Chondrocyte (in vitro differentiated cells): ENCODE data around the gene COG5. TPM values are rescaled to one million over a fixed set of nuclear protein-coding genes. Genes with fewer than 3 reads are reported as not detected.

Experiments
- DNase-seq: peaks from one replicate; pipeline ENCODE4 v3.0.0; 2021; ENCODE audit warnings: mixed read lengths, low spot score
- H3K27ac Mint-ChIP-seq: one replicate; pipeline ENCODE4 v1.8.0; 2021; ENCODE audit warnings: mild to moderate bottlenecking, moderate library complexity, mixed read lengths; ENCODE audit not compliant: unreplicated experiment
- H3K27me3 Mint-ChIP-seq: 2 replicates; pipeline ENCODE4 v1.8.0; 2021; ENCODE audit warnings: low read depth, mixed read lengths
- H3K36me3 Mint-ChIP-seq: 2 replicates; pipeline ENCODE4 v1.8.0; 2021; ENCODE audit warnings: low read depth, mixed read lengths
- H3K4me1 Mint-ChIP-seq: 2 replicates; pipeline ENCODE4 v1.8.0; 2021; ENCODE audit warnings: low read depth, mild to moderate bottlenecking, mixed read lengths
- H3K4me3 Mint-ChIP-seq: one replicate; pipeline ENCODE4 v1.8.0; 2021; ENCODE audit warnings: mild to moderate bottlenecking, moderate library complexity, mixed read lengths; ENCODE audit not compliant: unreplicated experiment
- H3K9me3 Mint-ChIP-seq: 2 replicates; pipeline ENCODE4 v1.8.0; 2021; ENCODE audit warnings: low read depth, mixed read lengths
- total RNA-seq: library from RNA; stranded (reverse); gene quantifications from 3 replicates; pipeline ENCODE4 v1.2.1, GENCODE V29; 2021
- TF ChIP-seq, protein P1 (sequence below): fragments of 200-600 bp; sonication (generic); IDR thresholded peaks from 2 replicates; pipeline ENCODE4 v1.5.0; 2021; ENCODE audit warnings: antibody characterized with exemption, mild to moderate bottlenecking, moderate library complexity

Gene COG5
- total RNA-seq, 1 donor from 2014 or later = 52.8 TPM

GRCh38 chr7:107169120-107170050 lies 394.3 kb downstream of the COG5 start:
- Mint-ChIP-seq H3K4me1 (peaks cover 43% of the 10 kb centered on the region), H3K36me3 (peaks cover 2% of the 10 kb centered on the region), H3K4me3 (peak overlapping the region; percentile 99), H3K27me3 (no peaks in the 10 kb centered on the region), H3K9me3 (no peaks in the 10 kb centered on the region), H3K27ac (peak overlapping the region; percentile 100)
- TF ChIP-seq, protein P1, sequence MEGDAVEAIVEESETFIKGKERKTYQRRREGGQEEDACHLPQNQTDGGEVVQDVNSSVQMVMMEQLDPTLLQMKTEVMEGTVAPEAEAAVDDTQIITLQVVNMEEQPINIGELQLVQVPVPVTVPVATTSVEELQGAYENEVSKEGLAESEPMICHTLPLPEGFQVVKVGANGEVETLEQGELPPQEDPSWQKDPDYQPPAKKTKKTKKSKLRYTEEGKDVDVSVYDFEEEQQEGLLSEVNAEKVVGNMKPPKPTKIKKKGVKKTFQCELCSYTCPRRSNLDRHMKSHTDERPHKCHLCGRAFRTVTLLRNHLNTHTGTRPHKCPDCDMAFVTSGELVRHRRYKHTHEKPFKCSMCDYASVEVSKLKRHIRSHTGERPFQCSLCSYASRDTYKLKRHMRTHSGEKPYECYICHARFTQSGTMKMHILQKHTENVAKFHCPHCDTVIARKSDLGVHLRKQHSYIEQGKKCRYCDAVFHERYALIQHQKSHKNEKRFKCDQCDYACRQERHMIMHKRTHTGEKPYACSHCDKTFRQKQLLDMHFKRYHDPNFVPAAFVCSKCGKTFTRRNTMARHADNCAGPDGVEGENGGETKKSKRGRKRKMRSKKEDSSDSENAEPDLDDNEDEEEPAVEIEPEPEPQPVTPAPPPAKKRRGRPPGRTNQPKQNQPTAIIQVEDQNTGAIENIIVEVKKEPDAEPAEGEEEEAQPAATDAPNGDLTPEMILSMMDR = peak; percentile 22
- DNase-seq = peak; percentile 98

- Mint-ChIP-seq H3K27me3 (no peaks in the 10 kb centered on the region), H3K36me3 (peaks cover 2% of the 10 kb centered on the region), H3K4me1 (peaks cover 34% of the 10 kb centered on the region), H3K4me3 (peak within 1 kb of the TSS; percentile 99), H3K9me3 (no peaks in the 10 kb centered on the region), H3K27ac (peak within 1 kb of the TSS; percentile 100)
- TF ChIP-seq, protein P1 = no peak
- DNase-seq = peak; percentile 98
These were observed 395.2 kb downstream of the COG5 start, which contains the start of gene HBP1 for GRCh38 chr7:107168233-107169119. HBP1 (plus strand) TSS chr7:107169003; CDS start chr7:107179894, 10,891 bp downstream.

DNA sequence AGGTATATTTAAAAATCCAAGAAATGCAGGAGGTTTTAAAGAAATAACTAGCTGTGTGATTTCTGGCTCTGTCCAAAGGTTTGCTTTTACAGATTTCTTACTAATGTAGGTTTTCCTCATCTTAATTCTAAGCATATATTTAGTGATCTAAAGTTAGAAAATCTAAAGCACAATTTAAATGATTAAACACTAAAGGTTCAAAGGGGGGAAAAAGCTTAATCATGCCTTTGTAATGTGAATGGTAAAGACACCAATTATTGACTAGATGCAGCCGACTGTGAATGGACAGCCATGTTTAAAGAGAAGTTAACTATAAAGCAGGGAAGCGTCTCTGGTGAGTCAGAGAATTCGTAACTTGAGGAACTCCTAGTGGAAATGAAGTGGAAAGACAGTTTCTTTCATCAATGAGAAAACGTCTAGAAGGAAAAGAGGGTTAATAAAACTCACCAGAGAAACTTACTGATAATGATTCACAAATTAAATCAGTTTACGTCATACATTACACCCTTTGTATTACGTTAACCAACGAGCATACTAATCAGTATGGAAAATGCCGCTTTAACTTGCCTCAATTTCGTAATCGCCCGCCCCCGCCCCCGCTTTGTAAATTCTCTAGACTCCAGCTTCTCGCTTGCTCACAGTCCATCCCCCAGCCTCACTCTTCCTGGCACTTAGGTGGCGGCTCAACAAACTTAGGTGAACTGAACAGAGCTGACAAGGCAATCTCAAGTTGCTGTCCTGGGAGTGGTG lies 396.1 kb downstream of the COG5 start:
- peaks cover 2% of the 10 kb centered on the region for H3K36me3 Mint-ChIP-seq
- peaks cover 27% of the 10 kb centered on the region for H3K4me1 Mint-ChIP-seq
- no peaks in the 10 kb centered on the region for H3K9me3 Mint-ChIP-seq
- no peak for DNase-seq
- H3K27ac Mint-ChIP-seq = peak overlapping the region; percentile 100
- peak overlapping the region; percentile 99 for H3K4me3 Mint-ChIP-seq
- no peaks in the 10 kb centered on the region for H3K27me3 Mint-ChIP-seq
- TF ChIP-seq, protein P1 = peak; percentile 79

DNA sequence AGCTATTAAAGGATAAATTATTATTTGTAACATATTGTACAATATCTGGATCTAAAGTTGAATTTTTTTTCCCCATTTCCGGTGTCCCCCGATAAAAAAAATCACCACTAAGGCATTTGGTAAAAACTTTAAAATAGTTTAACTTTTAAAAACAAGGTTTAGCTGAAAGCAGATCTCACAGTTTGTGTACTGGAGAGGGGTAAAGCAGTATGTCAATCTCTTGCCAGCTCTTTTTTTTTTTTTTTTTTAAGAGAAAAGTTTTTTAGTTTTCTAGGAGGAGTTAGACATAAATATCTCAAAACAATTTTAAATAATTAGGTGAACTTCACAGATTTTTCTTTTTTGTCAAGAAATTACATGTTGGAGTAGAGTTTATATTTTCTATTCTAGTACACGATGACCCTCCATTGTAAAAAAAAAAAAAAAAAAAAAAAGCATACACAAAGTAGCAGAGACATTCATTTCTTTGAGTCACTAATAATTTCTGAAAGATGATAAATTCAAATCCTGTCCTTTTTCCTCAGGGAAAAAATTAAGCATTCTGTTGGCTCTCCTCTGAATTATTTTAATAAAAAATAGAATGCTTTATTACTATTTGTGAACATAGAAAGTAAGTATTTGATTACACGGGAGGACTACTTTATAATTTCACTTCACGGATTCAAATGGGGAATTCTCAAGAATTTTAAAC lies 396.8 kb downstream of the COG5 start:
- Mint-ChIP-seq H3K27me3 (no peaks in the 10 kb centered on the region), H3K36me3 (peaks cover 2% of the 10 kb centered on the region), H3K9me3 (no peaks in the 10 kb centered on the region), H3K27ac (peak overlapping the region; percentile 100), H3K4me3 (peak overlapping the region; percentile 99), H3K4me1 (peaks cover 27% of the 10 kb centered on the region)
- DNase-seq = no peak
- TF ChIP-seq, protein P1 = no peak
